ENCODE data around the gene TINAG.

GRCh38 chr6:54264581-54265272 lies 43.5 kb upstream of the TINAG start:
- TF ChIP-seq PAX5 (IDR thresholded peaks at IDR 0.05; ENCODE audit: insufficient read depth, low read length, severe bottlenecking) (no peak), POLR2A (IDR thresholded peaks at IDR 0.05; ENCODE audit: low read depth, low read length) (no peak), POLR2AphosphoS5 (IDR thresholded peaks at IDR 0.05; ENCODE audit: low read depth, low read length) (no peak), SPI1 (IDR thresholded peaks at IDR 0.05; ENCODE audit: low read depth, low read length) (no peak), TAF1 (IDR thresholded peaks at IDR 0.05; ENCODE audit: low read depth, low read length) (no peak)

Data from GM12891 (cell line).